ENCODE data around the gene MYO1A. TPM values are rescaled to one million over a fixed set of nuclear protein-coding genes. Genes with fewer than 3 reads are reported as not detected.

Gene MYO1A
- total RNA-seq, 3 donors from 2014 or later (not counting 1 experiment from before 2014, with no cell fraction given): 1.1 TPM; not detected in 2

GRCh38 chr12:57087691-57088353 is 37.9 kb upstream of the MYO1A start:
- peaks cover 1% of the 10 kb centered on the region for H3K36me3 ChIP-seq (ENCODE audit: control insufficient read depth, insufficient read depth, low read length)
- Mint-ChIP-seq H3K9me3 (no peaks in the 10 kb centered on the region), H3K36me3 (no peaks in the 10 kb centered on the region), H3K4me3 (peak overlapping the region; percentile 90), H3K4me1 (peaks cover 23 to 37% of the 10 kb centered on the region in 2 donors), H3K27ac (peak overlapping the region; percentile 92 to 95), H3K27me3 (ENCODE audit: low read depth in 2 of 2) (no peaks in the 10 kb centered on the region)
- peak overlapping the region; percentile 71 for H3K4me3 ChIP-seq (ENCODE audit: low read length)
- H3K27ac ChIP-seq (ENCODE audit: low read length): peak overlapping the region; percentile 100
- no peak for TF ChIP-seq CTCF (IDR thresholded peaks at IDR 0.05)
- peak; percentile 27 to 37 (median 33) for ATAC-seq
- H3K9me3 ChIP-seq (ENCODE audit: control insufficient read depth, insufficient read depth, low read length): no peaks in the 10 kb centered on the region
- intact Hi-C loops (cut with micrococcal nuclease): loop anchor here (1.0 to 2.0 kb wide), 2 partner anchors 9 to 25 kb away; no protein-coding TSS in a partner anchor
- under 1% methylated on average over 35 of the region's 37 CpGs for WGBS (ENCODE audit: insufficient coverage)
- H3K27me3 ChIP-seq (ENCODE audit: control insufficient read depth, insufficient read depth, low read length): no peaks in the 10 kb centered on the region
- H3K4me1 ChIP-seq (ENCODE audit: control insufficient read depth, insufficient read depth, low read length): peaks cover 40% of the 10 kb centered on the region
- peak; percentile 48 to 86 for DNase-seq

GRCh38 chr12:57087010-57087690 is 37.2 kb upstream of the MYO1A start:
- Histone ChIP-seq H3K27ac (ENCODE audit: low read length) (peak overlapping the region; percentile 100), H3K9me3 (ENCODE audit: control insufficient read depth, insufficient read depth, low read length) (no peaks in the 10 kb centered on the region), H3K27me3 (ENCODE audit: control insufficient read depth, insufficient read depth, low read length) (no peaks in the 10 kb centered on the region), H3K36me3 (ENCODE audit: control insufficient read depth, insufficient read depth, low read length) (peaks cover 1% of the 10 kb centered on the region), H3K4me1 (ENCODE audit: control insufficient read depth, insufficient read depth, low read length) (peaks cover 40% of the 10 kb centered on the region), H3K4me3 (ENCODE audit: low read length) (peak overlapping the region; percentile 71)
- under 1% methylated on average over 47 of the region's 52 CpGs for WGBS (ENCODE audit: insufficient coverage)
- Mint-ChIP-seq H3K27me3 (ENCODE audit: low read depth in 2 of 2) (no peaks in the 10 kb centered on the region), H3K4me3 (peak overlapping the region; percentile 96), H3K9me3 (no peaks in the 10 kb centered on the region), H3K36me3 (no peaks in the 10 kb centered on the region), H3K27ac (peak overlapping the region; percentile 92 to 95), H3K4me1 (peaks cover 23 to 37% of the 10 kb centered on the region in 2 donors)
- no peak for TF ChIP-seq CTCF (IDR thresholded peaks at IDR 0.05)
- DNase-seq (peak; percentile 75 to 96), ATAC-seq (peak; percentile 48 to 72 (median 55))
- intact Hi-C loops (cut with micrococcal nuclease): loop anchor here (2.0 kb wide), 1 partner anchor 26 kb away; no protein-coding TSS in a partner anchor

GRCh38 chr12:57086493-57087009 is 36.6 kb upstream of the MYO1A start:
- no peaks in the 10 kb centered on the region for H3K9me3 Mint-ChIP-seq
- peaks cover 23 to 37% of the 10 kb centered on the region in 2 donors for H3K4me1 Mint-ChIP-seq
- peaks cover 40% of the 10 kb centered on the region for H3K4me1 ChIP-seq (ENCODE audit: control insufficient read depth, insufficient read depth, low read length)
- peak overlapping the region; percentile 92 to 95 for H3K27ac Mint-ChIP-seq
- H3K36me3 Mint-ChIP-seq: no peaks in the 10 kb centered on the region
- H3K27me3 ChIP-seq (ENCODE audit: control insufficient read depth, insufficient read depth, low read length): no peaks in the 10 kb centered on the region
- peak overlapping the region; percentile 71 for H3K4me3 ChIP-seq (ENCODE audit: low read length)
- DNase-seq: peak in 1 of 2 donors; percentile 70
- no peak for TF ChIP-seq CTCF (IDR thresholded peaks at IDR 0.05)
- intact Hi-C loops (cut with micrococcal nuclease): loop anchor here (2.0 kb wide), 1 partner anchor 26 kb away; no protein-coding TSS in a partner anchor
- WGBS (ENCODE audit: insufficient coverage): under 1% methylated on average over 13 of the region's 14 CpGs
- peak overlapping the region; percentile 96 for H3K4me3 Mint-ChIP-seq
- no peaks in the 10 kb centered on the region for H3K36me3 ChIP-seq (ENCODE audit: control insufficient read depth, insufficient read depth, low read length)
- H3K27ac ChIP-seq (ENCODE audit: low read length): peak overlapping the region; percentile 100
- H3K27me3 Mint-ChIP-seq (ENCODE audit: low read depth in 2 of 2): no peaks in the 10 kb centered on the region
- no peak for ATAC-seq
- no peaks in the 10 kb centered on the region for H3K9me3 ChIP-seq (ENCODE audit: control insufficient read depth, insufficient read depth, low read length)

All from natural killer cell (primary cell).